ENCODE results near the gene TCEAL3. TPM values are rescaled to one million over a fixed set of nuclear protein-coding genes. Genes with fewer than 3 reads are reported as not detected.
A peak's percentile ranks its signal among the peaks of the same experiment; 100 is the strongest.

TCEAL3 gene
- total and polyA plus RNA-seq, 2 donors (not counting 1 experiment from before 2014, with no cell fraction given), result 21.6 to 59.7 TPM

DNA sequence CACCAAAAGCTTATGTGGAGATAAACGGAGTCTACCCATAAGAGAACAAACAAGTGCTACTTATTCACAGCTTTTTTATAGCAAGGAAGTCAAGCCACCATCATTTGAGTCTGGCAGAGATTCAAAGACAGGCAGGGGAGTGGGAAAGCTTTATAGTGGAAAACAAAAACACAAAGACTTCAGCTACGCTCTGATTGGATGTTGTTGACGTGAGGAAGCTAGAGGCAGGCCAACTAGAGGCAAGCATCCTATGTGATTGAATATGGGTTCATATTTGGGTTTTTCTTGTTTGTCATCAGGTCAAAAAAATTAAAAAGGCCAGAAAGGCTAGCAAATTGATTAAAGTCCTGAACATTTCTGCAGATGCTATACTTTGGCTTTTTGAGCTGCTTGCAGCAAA lies 23.2 kb upstream of the TCEAL3 start:
- Histone ChIP-seq H2AFZ (ENCODE audit: low read length) (no peak overlapping the region), H3K4me2 (ENCODE audit: extremely low read depth, insufficient read depth, low read length) (peak overlapping the region; percentile 8), H3K36me3 (ENCODE audit: control insufficient read depth, insufficient read depth, low read length) (peaks cover 2% of the 10 kb centered on the region), H3K79me2 (ENCODE audit: control insufficient read depth, insufficient read depth, low read length) (peaks cover 10% of the 10 kb centered on the region), H3K4me1 (ENCODE audit: control insufficient read depth, extremely low read depth, insufficient read depth, low read length) (no peaks in the 10 kb centered on the region), H3K9me3 (ENCODE audit: control insufficient read depth, insufficient read depth, low read depth, low read length) (no peaks in the 10 kb centered on the region), H4K20me1 (ENCODE audit: control insufficient read depth, extremely low read depth, insufficient read depth, low read length) (no peaks in the 10 kb centered on the region), H3K4me3 (replicated peaks in 1 of 4; ENCODE audit: control extremely low read depth in 1 of 4, insufficient read depth in 1 of 4, low read depth in 3 of 4, low read length in 4 of 4) (peak overlapping the region in 2 of 4 experiments; percentile 72 to 73), H3K27ac (ENCODE audit: insufficient read depth, low read length) (no peak overlapping the region), H3K27me3 (ENCODE audit: control insufficient read depth, insufficient read depth, low read length) (no peaks in the 10 kb centered on the region), H3K9ac (ENCODE audit: insufficient read depth, low read length) (no peak overlapping the region)
- peak; percentile 2 to 15 for DNase-seq (ENCODE audit: low read depth in 2 of 2)
- TF ChIP-seq EZH2 (IDR thresholded peaks at IDR 0.05; ENCODE audit: low read length, missing control alignments), result no peak
- TF ChIP-seq, protein P1, sequence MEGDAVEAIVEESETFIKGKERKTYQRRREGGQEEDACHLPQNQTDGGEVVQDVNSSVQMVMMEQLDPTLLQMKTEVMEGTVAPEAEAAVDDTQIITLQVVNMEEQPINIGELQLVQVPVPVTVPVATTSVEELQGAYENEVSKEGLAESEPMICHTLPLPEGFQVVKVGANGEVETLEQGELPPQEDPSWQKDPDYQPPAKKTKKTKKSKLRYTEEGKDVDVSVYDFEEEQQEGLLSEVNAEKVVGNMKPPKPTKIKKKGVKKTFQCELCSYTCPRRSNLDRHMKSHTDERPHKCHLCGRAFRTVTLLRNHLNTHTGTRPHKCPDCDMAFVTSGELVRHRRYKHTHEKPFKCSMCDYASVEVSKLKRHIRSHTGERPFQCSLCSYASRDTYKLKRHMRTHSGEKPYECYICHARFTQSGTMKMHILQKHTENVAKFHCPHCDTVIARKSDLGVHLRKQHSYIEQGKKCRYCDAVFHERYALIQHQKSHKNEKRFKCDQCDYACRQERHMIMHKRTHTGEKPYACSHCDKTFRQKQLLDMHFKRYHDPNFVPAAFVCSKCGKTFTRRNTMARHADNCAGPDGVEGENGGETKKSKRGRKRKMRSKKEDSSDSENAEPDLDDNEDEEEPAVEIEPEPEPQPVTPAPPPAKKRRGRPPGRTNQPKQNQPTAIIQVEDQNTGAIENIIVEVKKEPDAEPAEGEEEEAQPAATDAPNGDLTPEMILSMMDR (conservative IDR thresholded peaks at IDR 0.05 in 1 of 2, IDR thresholded peaks at IDR 0.05 in 1 of 2; ENCODE audit: low read depth in 1 of 2, low read length in 2 of 2), result no peak

DNA sequence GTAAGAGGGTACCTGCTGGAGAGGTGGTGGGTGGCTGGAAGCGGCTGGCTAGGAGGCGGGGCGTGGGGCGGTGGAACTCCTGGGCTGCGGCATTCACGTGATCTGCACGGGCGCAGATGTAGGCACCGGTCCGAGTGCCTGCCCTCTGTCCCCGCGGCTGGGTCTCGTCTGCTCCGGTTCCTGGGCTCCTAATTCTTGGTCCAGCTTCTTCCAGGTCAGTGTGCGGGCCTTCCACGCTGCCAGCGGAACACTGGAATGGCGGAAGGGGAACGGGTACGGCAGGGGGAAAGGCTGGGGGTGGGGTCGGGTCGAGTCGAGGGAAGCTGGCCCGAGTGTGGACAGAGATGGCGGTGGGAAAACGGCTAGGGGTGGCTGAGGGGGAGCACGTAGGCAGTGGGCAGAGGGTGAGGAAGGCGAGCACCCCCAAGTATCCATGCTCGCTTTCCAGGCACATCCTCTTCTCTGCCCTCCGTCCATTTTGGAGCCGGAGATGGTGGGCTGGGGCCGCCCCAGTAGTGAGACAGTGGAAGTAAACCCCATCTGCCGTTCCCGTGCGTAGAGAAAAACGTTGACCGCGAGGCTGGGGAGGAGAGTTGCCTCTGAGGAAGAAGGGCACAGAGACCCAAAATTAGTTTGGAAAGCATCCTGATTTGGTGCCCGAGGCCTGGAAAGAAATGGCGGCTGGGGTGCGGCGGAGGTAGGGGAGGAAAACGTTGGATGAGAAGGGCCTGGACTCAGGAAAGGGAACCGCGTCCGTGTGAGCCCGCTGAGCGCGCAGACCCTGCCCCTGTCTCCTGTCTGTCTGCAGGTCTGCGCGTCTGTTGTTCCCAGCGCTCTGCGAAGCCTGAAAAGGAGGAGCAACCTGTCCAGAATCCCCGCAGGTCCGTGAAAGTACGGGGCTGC lies 22.1 kb upstream of the TCEAL3 start, which contains the start of gene TCEAL4:
TSS of gene TCEAL4 (plus strand) at position 105 of the 903 bp plus-strand sequence. CDS start 1,161 bp downstream, outside the sequence.
- Histone ChIP-seq H3K27me3 (ENCODE audit: control insufficient read depth, insufficient read depth, low read length) (no peaks in the 10 kb centered on the region), H3K9ac (ENCODE audit: insufficient read depth, low read length) (peak within 1 kb of the TSS; percentile 67), H3K4me3 (replicated peaks in 1 of 4; ENCODE audit: control extremely low read depth in 1 of 4, insufficient read depth in 1 of 4, low read depth in 3 of 4, low read length in 4 of 4) (peak within 1 kb of the TSS; percentile 68 to 77 (median 72)), H2AFZ (ENCODE audit: low read length) (peak within 1 kb of the TSS; percentile 81), H3K36me3 (ENCODE audit: control insufficient read depth, insufficient read depth, low read length) (peaks cover 2% of the 10 kb centered on the region), H4K20me1 (ENCODE audit: control insufficient read depth, extremely low read depth, insufficient read depth, low read length) (no peaks in the 10 kb centered on the region), H3K79me2 (ENCODE audit: control insufficient read depth, insufficient read depth, low read length) (peaks cover 10% of the 10 kb centered on the region), H3K4me1 (ENCODE audit: control insufficient read depth, extremely low read depth, insufficient read depth, low read length) (no peaks in the 10 kb centered on the region), H3K4me2 (ENCODE audit: extremely low read depth, insufficient read depth, low read length) (peak within 1 kb of the TSS; percentile 59), H3K27ac (ENCODE audit: insufficient read depth, low read length) (peak within 1 kb of the TSS; percentile 82), H3K9me3 (ENCODE audit: control insufficient read depth, insufficient read depth, low read depth, low read length) (no peaks in the 10 kb centered on the region)
- TF ChIP-seq, protein P1 (conservative IDR thresholded peaks at IDR 0.05 in 1 of 2, IDR thresholded peaks at IDR 0.05 in 1 of 2; ENCODE audit: low read depth in 1 of 2, low read length in 2 of 2), result no peak
- no peak for TF ChIP-seq EZH2 (IDR thresholded peaks at IDR 0.05; ENCODE audit: low read length, missing control alignments)
- peak; percentile 12 to 23 for DNase-seq (ENCODE audit: low read depth in 2 of 2)

DNA sequence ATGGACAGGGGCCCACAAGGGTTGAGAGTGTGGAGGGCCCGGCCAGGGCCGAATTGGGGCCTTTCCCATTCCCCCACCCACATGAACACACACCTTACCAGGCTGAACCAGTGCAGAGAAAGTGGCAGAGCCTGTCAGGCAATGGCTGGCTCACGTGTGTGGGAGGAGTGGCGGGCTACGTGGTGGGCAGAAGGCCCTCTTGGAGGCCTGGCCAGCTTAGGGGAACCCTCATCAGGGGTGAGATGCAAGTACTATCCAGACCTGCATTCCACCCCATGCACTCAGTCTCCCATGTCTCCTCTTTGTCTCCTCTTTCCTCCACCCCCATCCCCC lies 21.5 kb upstream of the TCEAL3 start:
- peak overlapping the region; percentile 67 for H3K9ac ChIP-seq (ENCODE audit: insufficient read depth, low read length)
- H3K4me1 ChIP-seq (ENCODE audit: control insufficient read depth, extremely low read depth, insufficient read depth, low read length), result no peaks in the 10 kb centered on the region
- peaks cover 10% of the 10 kb centered on the region for H3K79me2 ChIP-seq (ENCODE audit: control insufficient read depth, insufficient read depth, low read length)
- peak in 1 of 2 donors; percentile 7 for DNase-seq (ENCODE audit: low read depth in 2 of 2)
- no peak overlapping the region for H2AFZ ChIP-seq (ENCODE audit: low read length)
- H4K20me1 ChIP-seq (ENCODE audit: control insufficient read depth, extremely low read depth, insufficient read depth, low read length), result no peaks in the 10 kb centered on the region
- H3K27ac ChIP-seq (ENCODE audit: insufficient read depth, low read length), result peak overlapping the region; percentile 82
- peaks cover 2% of the 10 kb centered on the region for H3K36me3 ChIP-seq (ENCODE audit: control insufficient read depth, insufficient read depth, low read length)
- H3K4me2 ChIP-seq (ENCODE audit: extremely low read depth, insufficient read depth, low read length), result peak overlapping the region; percentile 59
- no peak for TF ChIP-seq EZH2 (IDR thresholded peaks at IDR 0.05; ENCODE audit: low read length, missing control alignments)
- TF ChIP-seq, protein P1 (conservative IDR thresholded peaks at IDR 0.05 in 1 of 2, IDR thresholded peaks at IDR 0.05 in 1 of 2; ENCODE audit: low read depth in 1 of 2, low read length in 2 of 2), result no peak
- peak overlapping the region; percentile 68 to 77 (median 72) for H3K4me3 ChIP-seq (replicated peaks in 1 of 4; ENCODE audit: control extremely low read depth in 1 of 4, insufficient read depth in 1 of 4, low read depth in 3 of 4, low read length in 4 of 4)
- no peaks in the 10 kb centered on the region for H3K9me3 ChIP-seq (ENCODE audit: control insufficient read depth, insufficient read depth, low read depth, low read length)
- no peaks in the 10 kb centered on the region for H3K27me3 ChIP-seq (ENCODE audit: control insufficient read depth, insufficient read depth, low read length)

Measured in fibroblast of lung (primary cell).